HG03469 (cell line): ENCODE measurements around the gene EGF.

Experiments
- ATAC-seq: cut with Tn5 transposase; IDR thresholded peaks from one replicate; pipeline ENCODE4 v1.9.1; 2021; ENCODE audit warnings: mild to moderate bottlenecking, moderate library complexity, moderate number of reproducible peaks; ENCODE audit not compliant: unreplicated experiment

The EGF gene

DNA sequence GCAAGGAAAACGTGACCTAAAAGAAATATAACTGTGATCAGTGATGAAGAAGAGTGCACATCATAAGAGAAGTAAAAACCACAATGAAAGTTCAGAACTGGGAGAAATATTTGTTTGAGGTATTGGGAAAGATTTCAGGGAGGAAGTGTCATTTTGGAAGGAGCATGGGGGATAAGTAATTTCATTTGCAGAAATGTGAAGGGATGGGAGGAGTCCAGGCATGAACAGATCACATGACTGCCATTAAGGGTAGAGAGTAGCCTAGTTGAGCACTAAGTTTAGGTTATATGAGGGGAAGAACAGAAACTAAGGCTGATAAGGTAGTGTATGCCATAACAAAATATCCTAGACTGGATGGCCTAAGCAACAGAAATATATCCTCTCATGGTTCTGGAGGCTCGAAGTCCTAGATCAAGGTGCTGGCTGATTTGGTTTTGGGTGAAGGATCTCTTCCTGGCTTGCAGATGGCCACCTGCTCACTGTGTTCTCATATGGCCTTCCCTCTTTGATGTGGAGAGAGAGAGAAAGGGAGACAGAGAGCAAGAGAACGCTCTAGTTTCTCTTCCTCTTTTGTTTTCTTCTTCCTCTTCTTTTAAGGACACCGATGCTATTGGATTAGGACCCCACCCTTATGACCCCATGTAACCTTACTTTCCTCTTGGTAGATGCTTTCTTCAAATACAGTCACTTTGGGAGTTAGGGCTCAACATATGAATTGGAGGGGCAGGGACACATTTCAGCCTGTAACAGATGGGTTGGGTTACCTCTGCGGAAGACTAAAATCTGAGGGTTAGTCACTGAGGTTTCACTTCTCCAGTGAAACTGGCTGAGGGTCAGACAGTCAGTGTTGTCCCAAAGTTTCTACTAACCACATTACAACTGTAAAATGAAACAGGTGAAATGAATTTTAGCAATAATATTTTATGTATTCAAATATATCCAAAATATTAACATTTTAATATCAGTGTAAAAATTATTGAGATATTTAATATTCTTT lies 77.9 kb downstream of the EGF start:
- ATAC-seq: peak; percentile 69

DNA sequence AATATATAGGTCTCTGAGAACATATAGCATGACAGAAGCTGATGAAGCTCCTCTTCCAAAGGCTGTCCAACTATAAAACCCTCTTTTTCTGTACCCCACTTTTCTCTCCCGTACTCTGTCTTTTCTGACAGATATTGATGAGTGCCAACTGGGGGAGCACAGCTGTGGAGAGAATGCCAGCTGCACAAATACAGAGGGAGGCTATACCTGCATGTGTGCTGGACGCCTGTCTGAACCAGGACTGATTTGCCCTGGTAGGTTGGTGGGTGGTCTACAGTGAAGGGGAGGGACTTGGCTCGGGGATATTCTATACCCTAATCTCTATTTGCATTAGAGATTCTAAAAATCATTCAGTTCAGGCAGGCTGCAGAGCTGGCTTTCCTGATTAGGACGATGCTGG lies 80.4 kb downstream of the EGF start:
- ATAC-seq: no peak

DNA sequence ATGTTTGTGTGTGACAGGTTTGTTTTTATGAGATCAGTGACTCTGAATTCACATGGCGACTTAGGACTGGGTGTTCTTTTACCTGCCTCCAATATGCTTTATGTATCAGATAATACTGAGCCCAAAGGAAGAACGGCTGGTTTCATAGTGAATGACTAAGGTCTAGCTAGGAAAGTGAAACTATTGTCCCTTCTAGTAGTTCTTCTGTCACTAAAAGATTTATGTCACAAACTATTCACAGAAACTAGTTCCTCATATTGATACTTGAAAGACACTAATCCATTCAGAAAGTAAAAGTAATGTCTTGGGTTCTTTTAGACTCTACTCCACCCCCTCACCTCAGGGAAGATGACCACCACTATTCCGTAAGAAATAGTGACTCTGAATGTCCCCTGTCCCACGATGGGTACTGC lies 81.7 kb downstream of the EGF start:
- ATAC-seq: peak; percentile 60

DNA sequence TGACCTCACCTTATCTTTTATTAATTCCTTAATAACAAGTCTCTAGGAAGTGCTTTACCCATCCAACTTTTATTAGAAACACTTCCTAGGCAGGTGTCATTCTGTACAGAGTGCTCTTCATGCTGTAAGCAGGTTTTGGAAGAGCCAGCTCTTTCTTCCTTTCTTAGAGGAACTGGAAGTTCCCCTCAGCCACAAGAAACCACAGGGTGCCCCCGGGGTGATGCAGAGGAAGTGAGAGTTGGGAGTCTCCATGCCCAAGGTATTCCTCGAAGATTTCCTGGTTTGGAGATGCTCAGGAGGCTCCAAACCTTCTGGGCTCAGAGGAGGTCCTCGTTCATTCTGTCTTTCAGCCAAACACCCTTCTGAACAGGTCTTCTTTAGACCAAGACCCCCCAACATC lies 83.8 kb downstream of the EGF start:
- ATAC-seq: no peak

DNA sequence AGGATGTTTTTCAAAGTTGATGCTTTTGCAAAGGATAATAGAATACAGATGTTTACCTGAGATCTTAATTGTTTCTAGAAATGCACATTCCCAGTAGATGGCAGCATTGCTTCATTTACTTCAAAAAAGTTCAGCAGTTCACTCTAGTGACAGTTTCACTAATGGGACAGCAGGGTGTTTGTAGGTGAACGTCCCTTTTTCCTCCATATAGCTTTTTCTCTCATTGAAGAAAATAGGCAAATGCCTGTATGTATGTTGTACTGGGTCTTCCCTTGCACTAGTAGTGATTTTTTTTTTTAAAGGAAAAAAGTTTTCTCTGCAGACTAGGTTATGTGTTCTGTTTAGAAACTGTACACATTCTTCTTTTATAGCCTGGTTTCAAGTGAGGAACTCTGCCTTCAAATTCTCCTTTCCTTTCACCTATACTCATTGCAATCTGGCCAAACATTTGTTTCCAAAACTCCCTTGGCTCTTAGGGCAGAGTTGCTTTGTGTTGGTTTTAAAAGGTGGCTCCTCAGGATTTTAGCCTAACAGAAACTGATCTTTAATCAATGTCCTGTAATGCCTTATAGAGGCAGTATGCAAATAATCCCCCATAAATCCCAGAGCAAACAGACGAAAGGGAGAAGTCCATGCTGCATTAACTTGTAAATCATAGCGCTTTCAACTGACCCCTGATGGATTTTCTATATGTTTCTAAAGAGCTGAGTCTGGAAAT lies 86.3 kb downstream of the EGF start:
- ATAC-seq: peak; percentile 35

DNA sequence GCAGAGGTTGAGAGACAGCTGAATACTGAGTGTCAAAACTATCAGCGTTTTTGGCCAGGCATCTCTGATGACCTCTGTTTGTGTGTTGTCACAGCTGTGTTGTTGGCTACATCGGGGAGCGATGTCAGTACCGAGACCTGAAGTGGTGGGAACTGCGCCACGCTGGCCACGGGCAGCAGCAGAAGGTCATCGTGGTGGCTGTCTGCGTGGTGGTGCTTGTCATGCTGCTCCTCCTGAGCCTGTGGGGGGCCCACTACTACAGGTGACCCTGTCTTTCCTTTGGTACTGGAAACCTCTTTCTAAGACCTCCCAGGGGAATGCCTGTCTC lies 86.9 kb downstream of the EGF start:
- ATAC-seq: no peak

DNA sequence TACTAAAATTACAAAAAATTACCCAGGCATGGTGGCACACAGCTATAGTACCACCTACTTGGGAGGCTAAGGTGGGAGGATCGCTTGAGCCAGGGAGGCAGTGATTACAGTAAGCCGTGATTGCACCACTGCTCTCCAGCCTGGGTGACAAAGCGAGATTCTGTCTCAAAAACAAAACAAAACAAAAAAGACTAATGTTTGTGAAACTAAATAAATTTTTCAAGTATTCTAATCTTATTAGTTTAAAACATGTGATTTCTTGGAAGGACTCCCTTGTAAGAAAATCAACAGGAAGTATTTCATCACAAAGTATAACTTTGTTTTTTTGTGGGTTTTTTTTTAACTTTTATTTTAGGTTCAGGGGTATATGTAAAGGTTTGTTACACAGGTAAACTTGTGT lies 89.6 kb downstream of the EGF start:
- no peak for ATAC-seq

DNA sequence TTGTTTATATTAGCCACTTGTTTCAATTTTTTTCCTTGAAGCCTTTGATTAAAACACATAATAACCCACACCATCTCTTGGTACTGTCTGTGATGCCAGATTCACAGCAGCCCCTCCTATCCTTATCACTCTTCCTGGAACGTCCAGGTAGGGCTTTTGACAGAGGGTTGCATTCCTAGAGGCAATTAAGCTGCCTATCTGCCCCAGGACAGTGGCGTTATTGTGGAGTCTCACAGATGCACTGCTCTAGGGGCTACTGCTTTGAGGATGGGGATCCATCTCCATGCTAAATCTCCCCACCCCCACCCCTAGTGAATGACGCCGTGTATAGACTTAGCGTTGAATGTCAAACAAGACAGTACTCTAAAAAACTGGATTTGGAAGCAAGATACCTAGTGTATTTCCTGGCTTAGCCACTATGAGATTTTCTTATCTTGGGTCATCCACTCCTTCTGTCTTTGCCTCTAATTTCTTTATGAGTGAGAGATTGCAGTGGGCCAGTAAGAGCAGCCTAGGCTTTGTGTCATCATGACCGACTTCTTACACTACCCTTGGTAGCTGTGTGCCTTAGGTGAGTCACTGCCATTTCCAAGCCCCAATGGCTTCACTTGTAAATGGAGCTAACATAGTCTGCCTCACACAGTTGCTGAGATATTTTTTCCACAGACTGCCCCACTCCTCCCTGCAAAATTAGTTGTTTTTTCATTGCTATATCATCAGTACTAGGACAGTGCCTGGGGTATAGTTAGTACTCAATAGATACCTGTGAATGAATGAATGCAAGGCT lies 90.9 kb downstream of the EGF start:
- no peak for ATAC-seq

DNA sequence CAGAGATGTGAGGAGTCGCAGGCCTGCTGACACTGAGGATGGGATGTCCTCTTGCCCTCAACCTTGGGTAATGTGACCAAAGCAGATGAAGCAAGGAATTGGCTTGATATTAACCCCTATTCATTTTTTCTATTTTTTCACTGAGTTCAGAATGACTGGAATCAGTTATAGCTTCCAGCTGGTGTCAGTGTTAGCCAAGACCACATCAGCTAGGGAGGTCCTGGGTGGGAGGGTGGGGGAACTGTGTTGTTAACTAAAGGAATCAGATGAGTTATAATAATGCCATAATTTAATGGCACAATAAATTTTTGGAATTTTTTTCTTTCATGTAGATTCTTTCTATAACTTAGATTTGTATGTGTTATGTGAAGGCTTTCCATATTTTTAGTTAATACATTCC lies 91.9 kb downstream of the EGF start:
- no peak for ATAC-seq

DNA sequence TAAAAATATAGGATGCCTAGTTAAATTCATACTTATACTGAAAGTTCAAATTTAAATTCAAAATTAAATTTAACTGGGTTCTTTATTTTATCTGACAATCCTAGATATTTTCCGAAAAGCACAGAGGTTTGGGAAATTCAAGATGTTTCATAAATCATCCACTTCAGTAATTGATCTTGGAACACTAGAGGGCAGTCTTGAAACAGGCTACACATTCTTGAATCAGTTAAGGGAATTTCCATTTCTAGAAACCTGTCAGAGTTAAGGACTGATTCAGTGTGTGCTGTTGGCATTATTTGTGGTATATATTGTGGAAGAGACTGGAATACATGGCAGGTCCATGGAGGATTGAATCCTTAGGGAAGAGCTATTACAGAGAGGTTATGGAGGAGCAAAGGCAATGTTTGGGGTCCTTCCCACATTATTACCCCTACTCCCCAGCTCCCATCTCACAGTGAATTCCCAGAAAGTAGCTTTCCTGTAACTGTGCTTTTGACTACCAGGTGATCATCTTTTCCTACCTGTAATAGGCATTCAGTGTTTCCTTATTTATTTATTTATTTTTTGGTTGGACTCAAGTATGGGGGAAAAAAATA lies 92.9 kb downstream of the EGF start:
- ATAC-seq: peak; percentile 72

DNA sequence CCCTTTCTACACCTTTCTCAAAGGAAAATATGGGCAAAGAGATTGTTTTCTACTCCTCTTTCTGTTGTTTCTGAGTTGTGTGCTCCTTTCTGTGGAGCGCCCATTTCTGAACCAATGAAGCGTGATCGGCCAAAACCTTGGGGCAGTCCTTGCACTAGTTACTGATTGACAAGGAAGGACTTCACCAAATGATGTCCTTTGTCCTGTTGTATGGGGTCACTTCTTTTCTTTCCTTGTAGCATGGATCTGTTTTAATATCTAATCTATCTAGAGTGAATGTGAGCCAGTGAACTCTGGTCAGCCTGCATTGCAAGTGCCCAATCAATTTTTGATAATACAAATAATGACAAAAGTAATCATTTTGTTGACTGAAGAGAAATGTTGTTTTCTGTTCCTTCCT lies 94.5 kb downstream of the EGF start:
- ATAC-seq: no peak

DNA sequence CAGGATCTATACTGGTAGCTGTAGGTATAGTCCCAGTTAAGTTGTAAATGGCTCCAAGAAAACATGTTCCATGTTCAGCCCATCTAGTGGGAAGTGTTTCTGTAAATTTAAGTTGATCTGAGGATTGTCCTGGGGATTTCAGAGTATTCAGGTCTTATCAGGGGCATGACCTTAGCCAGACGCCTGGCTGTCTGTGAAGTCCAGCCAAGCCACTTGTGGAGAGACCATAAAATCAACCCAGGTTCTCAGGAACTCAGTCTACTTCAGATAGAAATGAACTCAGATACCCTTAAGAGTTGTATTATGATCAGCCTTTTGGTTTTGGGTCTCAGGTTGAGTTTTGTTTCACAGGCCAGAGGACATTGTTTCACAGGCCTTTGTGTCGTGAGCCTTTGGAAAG lies 95.9 kb downstream of the EGF start:
- no peak for ATAC-seq

DNA sequence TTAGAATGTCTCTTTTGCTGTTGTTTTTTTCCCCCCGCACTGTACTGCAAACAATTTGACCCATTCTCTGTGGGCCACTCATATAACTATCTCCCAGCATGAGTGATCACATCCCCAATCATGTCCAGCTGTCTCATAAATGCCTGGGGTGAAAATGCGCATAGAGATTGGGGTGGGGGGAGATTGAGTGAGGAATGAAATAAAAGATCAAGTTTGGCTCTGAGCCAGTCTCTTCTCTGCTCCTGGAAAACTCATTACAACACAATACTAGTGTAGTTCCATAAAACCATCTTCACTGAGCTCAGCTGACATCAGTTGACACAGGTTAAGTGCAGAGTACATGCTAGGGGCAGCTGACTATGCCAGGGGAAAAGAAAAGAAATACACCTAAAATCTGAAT lies 96.9 kb downstream of the EGF start:
- no peak for ATAC-seq

DNA sequence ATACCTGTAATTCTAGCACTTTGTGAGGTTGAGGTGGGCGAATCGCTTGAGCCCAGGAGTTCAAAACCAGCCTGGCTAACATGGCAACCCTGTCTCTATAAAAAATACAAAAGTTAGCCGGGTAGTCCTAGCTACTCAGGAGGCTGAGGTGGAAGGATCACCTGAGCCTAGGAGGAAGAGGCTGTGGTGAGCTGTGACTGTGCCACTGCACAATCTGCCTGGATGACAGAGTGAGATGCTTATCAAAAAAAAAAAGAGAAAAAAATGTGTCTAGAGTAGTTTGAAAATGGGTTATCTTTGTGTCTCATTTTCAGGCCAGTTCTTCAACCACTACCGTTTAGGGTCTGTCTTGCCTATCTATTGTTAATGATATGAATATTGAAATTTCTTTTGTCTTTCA lies 98.1 kb downstream of the EGF start:
- no peak for ATAC-seq

DNA sequence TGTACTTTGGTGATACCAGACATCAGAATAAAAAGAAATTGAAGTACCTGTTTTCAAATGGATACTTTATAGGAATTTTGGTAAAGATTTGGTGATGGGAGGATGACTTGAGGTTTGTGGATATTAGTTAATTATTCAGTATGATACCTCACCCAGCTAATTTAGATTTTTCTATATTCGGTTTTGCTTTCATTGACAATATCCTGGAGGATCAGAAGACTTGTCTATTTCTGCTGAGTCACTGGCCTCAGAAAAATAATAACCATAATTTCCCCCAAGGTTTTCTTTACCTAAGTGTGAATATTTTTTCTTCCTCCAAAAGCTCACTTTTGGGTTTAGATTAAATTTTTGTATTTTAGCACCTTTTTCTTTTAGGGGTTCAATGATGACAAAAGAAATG lies 100.2 kb downstream of the EGF start:
- ATAC-seq: no peak

DNA sequence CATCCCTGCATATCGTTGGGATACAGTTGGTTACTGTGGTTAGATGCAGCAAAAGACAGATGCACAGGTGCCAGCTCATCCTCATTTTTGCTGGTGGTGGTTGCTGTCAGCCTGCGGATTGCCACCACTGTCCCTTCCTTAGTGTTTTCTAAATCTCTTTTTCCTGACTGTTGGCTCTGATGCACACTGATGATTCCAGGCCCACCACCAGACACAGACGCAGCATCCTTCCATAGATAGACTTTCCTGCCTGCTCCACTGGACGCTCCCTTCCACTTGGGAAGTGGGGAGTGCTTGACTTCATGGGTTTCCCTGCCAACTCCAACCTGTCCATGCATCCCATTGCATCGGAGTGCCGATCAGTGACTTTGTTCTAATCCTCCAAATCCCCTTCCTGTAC lies 101.5 kb downstream of the EGF start:
- ATAC-seq: no peak

DNA sequence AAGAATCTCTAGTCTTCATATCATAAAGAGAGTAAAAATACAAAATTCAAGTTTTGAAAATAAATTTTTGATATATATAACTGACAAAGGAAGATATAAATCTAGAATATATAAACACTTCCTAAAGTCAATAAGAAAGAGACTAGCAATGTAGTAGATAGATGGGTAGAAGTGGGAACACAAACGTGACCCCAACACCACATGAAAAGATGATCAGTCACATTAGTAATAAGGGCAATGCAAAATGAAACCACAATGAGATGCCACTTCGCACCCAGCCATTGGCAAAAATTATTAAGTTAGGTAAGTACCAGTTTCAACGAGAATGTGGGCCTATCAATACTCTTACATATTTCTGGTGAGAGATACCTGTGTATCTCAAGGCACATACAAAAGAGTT lies 106.5 kb downstream of the EGF start:
- ATAC-seq: no peak

DNA sequence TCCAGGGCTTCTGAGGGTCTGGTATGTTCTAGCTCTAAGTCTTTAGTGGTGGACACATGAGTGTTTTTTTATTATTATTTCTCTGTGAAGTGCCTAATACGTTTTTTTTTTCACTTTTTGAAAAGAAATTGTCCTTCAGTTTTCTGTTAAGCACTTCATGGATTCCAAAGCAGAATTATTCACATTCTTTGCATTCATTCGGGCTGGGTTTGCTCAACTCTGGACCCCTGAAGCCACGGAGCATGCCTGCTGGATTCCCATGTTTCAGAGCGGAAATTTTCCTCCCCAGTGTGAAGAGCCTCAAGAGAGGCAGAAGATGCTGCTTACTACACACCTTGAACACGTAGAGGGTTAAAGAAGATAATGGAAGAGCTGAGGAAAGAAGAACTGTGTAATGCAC lies 107.5 kb downstream of the EGF start:
- no peak for ATAC-seq

DNA sequence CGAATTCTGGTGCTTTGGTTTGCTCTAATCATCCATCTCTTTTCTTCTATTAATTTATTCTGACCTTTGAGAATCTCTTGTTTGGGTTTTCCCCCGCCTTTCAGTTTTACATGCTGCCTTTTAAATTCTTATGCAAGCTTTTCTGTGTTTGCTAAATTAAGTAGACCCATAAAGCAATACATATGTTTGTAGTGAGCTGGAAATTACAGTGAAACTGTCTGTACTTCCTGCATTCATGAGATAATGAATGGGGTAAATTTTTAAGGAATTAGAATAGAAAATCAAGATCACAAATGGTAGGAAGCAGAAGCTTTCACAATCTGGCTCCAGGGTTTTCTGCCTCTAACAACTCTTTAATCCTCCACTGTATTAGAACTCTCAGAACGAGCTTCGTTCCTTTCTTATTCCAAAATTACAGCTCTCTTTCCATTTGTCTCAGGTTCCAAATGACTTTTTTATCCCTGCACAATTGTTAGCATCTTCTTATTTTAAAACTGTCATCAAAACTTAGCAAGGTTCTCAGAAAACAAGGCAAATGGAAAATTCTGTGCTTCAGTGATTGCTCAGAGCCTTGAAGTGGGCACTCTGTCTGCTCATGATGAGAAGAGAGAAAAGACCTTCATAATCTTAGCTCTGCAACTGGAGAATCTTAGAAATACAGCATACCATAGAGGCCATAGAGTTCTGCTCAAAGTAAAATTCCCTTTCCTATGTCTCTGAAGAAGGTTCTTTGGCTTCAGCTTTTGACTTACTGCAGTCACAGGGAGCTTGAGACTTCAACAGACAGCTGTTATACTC lies 108.2 kb downstream of the EGF start:
- no peak for ATAC-seq

DNA sequence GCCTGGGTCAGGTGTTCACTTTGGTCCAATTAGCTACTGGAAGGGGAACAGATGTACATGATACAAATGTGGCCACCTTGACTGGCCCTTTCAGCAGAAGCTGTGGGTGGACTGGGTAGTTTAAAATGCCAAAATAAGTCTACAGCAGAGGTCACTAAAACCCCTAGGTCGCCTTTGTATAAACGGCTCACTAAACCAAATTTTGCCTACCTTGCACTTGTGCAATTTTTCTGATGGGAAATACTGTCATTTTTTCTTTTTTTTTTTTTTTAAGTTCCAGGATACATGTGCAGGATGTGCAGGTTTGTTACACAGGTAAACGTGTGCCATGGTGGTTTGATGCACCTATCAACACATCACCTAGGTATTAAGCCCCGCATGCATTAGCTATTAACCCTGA lies 109.8 kb downstream of the EGF start:
- no peak for ATAC-seq
